Adrenal gland (tissue), 12 donors: ENCODE measurements around the gene ZBP1. TPM values are rescaled to one million over a fixed set of nuclear protein-coding genes. Genes with fewer than 3 reads are reported as not detected.

Experiments used
- DNase-seq, 7 donors: peaks; one replicate each; pipeline ENCODE4 v3.0.0-alpha.2; 2019 to 2020
- H3K27ac ChIP-seq, 5 donors: fragments of 200-600 bp; sonication (generic) in 4 of 5; 1 replicate in 3 of 5; 2 replicates in 2 of 5; pipeline versions ENCODE4 v1.5.1 to v1.8.0; 2016 to 2020; ENCODE audit warnings: mild to moderate bottlenecking in 1 of 5
- H3K27me3 ChIP-seq: fragments of 200-600 bp; 2 replicates; pipeline ENCODE4 v1.8.0; 2021
- H3K36me3 ChIP-seq, 2 donors: fragments of 200-600 bp; replicated peaks in 1 of 2; 1 replicate in 1 of 2; 2 replicates in 1 of 2; pipeline versions ENCODE4 v1.5.1 to v1.8.0; 2018 to 2022
- H3K4me1 ChIP-seq, 2 donors: fragments of 200-600 bp; replicated peaks in 1 of 2; 1 replicate in 1 of 2; 2 replicates in 1 of 2; pipeline versions ENCODE4 v1.5.1 to v1.8.0; 2018 to 2021
- H3K4me3 ChIP-seq, 4 donors: fragments of 200-600 bp; sonication (generic) in 3 of 4; one replicate each; pipeline ENCODE4 v1.5.1; 2016 to 2018
- H3K9me3 ChIP-seq, 3 donors: fragments of 200-600 bp; sonication (generic) in 1 of 3; replicated peaks in 1 of 3; 1 replicate in 2 of 3; 2 replicates in 1 of 3; pipeline versions ENCODE4 v1.5.1 to v1.8.0; 2016 to 2021
- CTCF ChIP-seq, 6 experiments: fragments of 450-650 bp in 4 of 6; fragments of 200-600 bp in 2 of 6; sonication (generic) in 1 of 6; IDR thresholded peaks; 1 replicate in 5 of 6; 2 replicates in 1 of 6; pipeline versions ENCODE4 v1.5.1 to v1.8.0; 2016 to 2021; ENCODE audit warnings: antibody characterized with exemption in 6 of 6, mild to moderate bottlenecking in 2 of 6, moderate library complexity in 1 of 6
- POLR2A ChIP-seq, 2 donors: fragments of 450-650 bp; IDR thresholded peaks; one replicate each; pipeline ENCODE4 v1.6.1; 2017; ENCODE audit warnings: antibody characterized with exemption in 2 of 2, mild to moderate bottlenecking in 2 of 2, moderate library complexity in 1 of 2
- WGBS, 4 donors: extraction: QIAGEN DNeasy Blood & Tissue Kit in 2 of 4; methylation state at CpG; one replicate each; pipeline versions ENCODE4 v1.1.5 to v1.1.7; 2013 to 2017; 5-methylcytosine and 5-hydroxymethylcytosine counted together
- intact Hi-C, 2 donors: fragments of 100-400 bp; cut with DNase I; formaldehyde crosslinking; loops; one replicate each; pipeline versions ENCODE4 v1.14.1 to v1.15.0; 2022 to 2023
- polyA plus RNA-seq, 3 donors: library from polyadenylated mRNA; stranded (reverse); fragments of 200-250 nt in 2 of 3; fragments of 350-450 nt in 1 of 3; fragmentation: Illumina TruSeq in 1 of 3; extraction: RNeasy Lipid Tissue Mini Kit (QIAGEN cat#74804) in 1 of 3; gene quantifications; one replicate each; pipeline ENCODE4 v1.2.3, GENCODE V29; 2013 to 2014
- total RNA-seq, 9 donors: library from RNA; depleted of rRNA in 4 of 9; stranded (reverse); fragments of >200 nt in 4 of 9; fragments of 120-200 nt in 1 of 9; fragmentation: NEBNext Ultra II Directional in 1 of 9; extraction: Animal tissue kit (Norgen Biotek cat#: 25700) in 1 of 9; gene quantifications; one replicate each; pipeline versions ENCODE4 v1.1.0 to v1.2.4, GENCODE V29; 2013 to 2023
- donor health status: healthy with polysubstance abuse.
- donor health status: Bipolar disorder and iron deficiency.
- donor health status: DM: yes; HTN: yes; CAD: no.
- donor health status: DM: no; HTN: no; CAD: no.
- donor health status: DM: no; HTN: no; CAD: no.
- donor health status: DM: yes; HTN: yes; CAD: no.

Gene ZBP1
- total and polyA plus RNA-seq, 12 donors = 0.14 to 2.9 (median 0.68) TPM; not detected in 3

DNA sequence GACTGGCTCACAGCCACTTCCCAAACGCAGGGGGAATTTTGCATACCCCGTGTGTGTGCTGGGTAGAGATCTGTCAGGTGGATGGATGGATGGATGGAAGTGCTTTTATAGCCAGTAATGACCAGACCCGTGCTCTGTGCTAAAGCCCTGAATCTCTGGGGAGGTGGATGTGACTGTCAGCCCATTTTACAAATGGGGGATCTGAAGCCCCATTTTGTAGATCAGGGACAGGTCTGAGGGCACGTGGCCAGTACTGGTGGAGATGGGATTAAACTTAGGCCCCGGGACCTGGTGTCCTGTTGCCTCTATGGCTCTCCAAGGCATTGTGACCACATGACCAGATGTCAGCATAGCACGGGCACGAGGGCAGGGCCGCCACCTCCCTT, 38.2 kb upstream of the ZBP1 start:
- DNase-seq = peak in 1 of 7 donors; percentile 12

GRCh38 chr20:57657535-57658446, 37.6 kb upstream of the ZBP1 start:
- Histone ChIP-seq H3K27ac (no peak overlapping the region), H3K4me1 (no peaks in the 10 kb centered on the region), H3K27me3 (no peaks in the 10 kb centered on the region), H3K4me3 (no peak overlapping the region), H3K36me3 (peaks cover 0 to 13% of the 10 kb centered on the region in 2 donors), H3K9me3 (no peaks in the 10 kb centered on the region)
- peak in 5 of 7 donors; percentile 10 to 82 (median 21) for DNase-seq
- intact Hi-C loops = loop anchor here (5.0 to 10.0 kb wide), 3 partner anchors 427 to 517 kb away; no protein-coding TSS in a partner anchor
- WGBS, 4 donors = 82 to 88% (median 84%) methylated on average over 19 to 36 of the region's 36 CpGs
- TF ChIP-seq CTCF (IDR thresholded peaks at IDR 0.05) (no peak), POLR2A (IDR thresholded peaks at IDR 0.05) (no peak)

More for the DNA sequence above, 38.2 kb upstream of the ZBP1 start:
- no peaks in the 10 kb centered on the region for H3K27me3 ChIP-seq
- WGBS, 4 donors = 83 to 87% (median 84%) methylated on average over 2 to 8 of the region's 8 CpGs
- peaks cover 0 to 12% of the 10 kb centered on the region in 2 donors for H3K36me3 ChIP-seq
- H3K27ac ChIP-seq = no peak overlapping the region
- TF ChIP-seq CTCF (IDR thresholded peaks at IDR 0.05) (no peak), POLR2A (IDR thresholded peaks at IDR 0.05) (no peak)
- no peaks in the 10 kb centered on the region for H3K4me1 ChIP-seq
- intact Hi-C loops = loop anchor here (5.0 to 10.0 kb wide), 3 partner anchors 426 to 516 kb away; no protein-coding TSS in a partner anchor
- no peak overlapping the region for H3K4me3 ChIP-seq
- H3K9me3 ChIP-seq = no peaks in the 10 kb centered on the region

DNA sequence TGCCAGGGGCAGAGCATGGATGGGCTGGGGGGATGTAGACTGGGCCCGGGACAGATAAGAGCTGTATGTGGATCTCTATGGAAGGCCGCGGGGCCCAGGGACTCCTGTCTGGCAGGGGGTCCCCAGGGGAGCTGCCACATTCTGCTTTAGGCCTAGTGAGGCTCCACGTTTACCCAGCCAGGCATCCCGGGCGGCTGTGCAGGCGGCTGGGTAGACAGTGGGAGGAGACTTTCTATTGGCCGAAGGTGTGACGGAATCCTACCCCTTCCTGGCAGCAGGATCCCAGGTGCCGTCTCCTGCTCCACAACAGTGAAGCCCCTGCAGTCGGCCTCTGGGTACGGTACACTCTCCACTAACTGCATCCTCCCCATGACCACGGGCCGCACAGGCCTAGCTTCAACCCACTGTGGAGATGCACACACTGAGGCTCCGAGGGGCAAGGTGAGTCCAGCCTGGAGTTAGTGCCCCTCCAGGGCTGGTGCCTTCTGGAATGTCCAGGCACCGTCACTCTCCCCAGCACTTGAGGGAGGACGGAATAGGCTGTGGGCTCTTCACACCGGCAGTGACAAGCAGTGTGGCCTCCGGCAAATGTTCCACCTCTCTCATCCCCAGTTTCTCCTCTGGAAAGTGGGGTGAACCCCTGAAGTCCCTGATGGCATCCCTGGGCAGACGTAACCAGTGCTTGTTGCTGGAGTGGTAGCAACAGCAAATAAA, 36.8 kb upstream of the ZBP1 start:
- H3K36me3 ChIP-seq = peaks cover 0 to 21% of the 10 kb centered on the region in 2 donors
- no peak overlapping the region for H3K27ac ChIP-seq
- DNase-seq = peak in 4 of 7 donors; percentile 6 to 43 (median 14)
- 90 to 94% (median 92%) methylated on average over 5 to 20 of the region's 20 CpGs for WGBS, 4 donors
- intact Hi-C loops = loop anchor here (5.0 to 10.0 kb wide), 3 partner anchors 428 to 518 kb away; no protein-coding TSS in a partner anchor
- TF ChIP-seq POLR2A (IDR thresholded peaks at IDR 0.05) = no peak
- no peak for TF ChIP-seq CTCF (IDR thresholded peaks at IDR 0.05)
- H3K4me1 ChIP-seq = no peaks in the 10 kb centered on the region
- H3K4me3 ChIP-seq = no peak overlapping the region
- no peaks in the 10 kb centered on the region for H3K9me3 ChIP-seq
- H3K27me3 ChIP-seq = no peaks in the 10 kb centered on the region
